ENCODE data around the gene NDUFAF5.

NDUFAF5 gene

GRCh38 chr20:13778827-13779226 is 6.0 kb upstream of the NDUFAF5 start:
- DNase-seq = no peak

GRCh38 chr20:13783528-13783927 is 1.3 kb upstream of the NDUFAF5 start:
- no peak for DNase-seq

GRCh38 chr20:13784271-13784892 is 446 bp upstream of the NDUFAF5 start:
- DNase-seq = no peak

- DNase-seq = no peak
Measured at GRCh38 chr20:13786143-13786828, 1.5 kb downstream of the NDUFAF5 start.

- DNase-seq = no peak
Measured at GRCh38 chr20:13788167-13788834, 3.5 kb downstream of the NDUFAF5 start.

GRCh38 chr20:13790708-13791107 is 5.9 kb downstream of the NDUFAF5 start:
- DNase-seq = no peak

- DNase-seq = no peak
Measured at GRCh38 chr20:13791540-13792459, 7.0 kb downstream of the NDUFAF5 start.

GRCh38 chr20:13793001-13793400 is 8.2 kb downstream of the NDUFAF5 start:
- no peak for DNase-seq

- DNase-seq = no peak
Measured at GRCh38 chr20:13794667-13795066, 9.8 kb downstream of the NDUFAF5 start.

GRCh38 chr20:13799040-13799439 is 14.2 kb downstream of the NDUFAF5 start:
- DNase-seq = no peak

GRCh38 chr20:13799974-13800373 is 15.1 kb downstream of the NDUFAF5 start:
- DNase-seq = no peak

GRCh38 chr20:13800728-13801134 is 15.9 kb downstream of the NDUFAF5 start:
- no peak for DNase-seq

- DNase-seq = no peak
Measured at GRCh38 chr20:13809373-13809772, 24.5 kb downstream of the NDUFAF5 start.

GRCh38 chr20:13809855-13810254 is 25.0 kb downstream of the NDUFAF5 start:
- DNase-seq = no peak

- DNase-seq = no peak
Measured at GRCh38 chr20:13810446-13810845, 25.6 kb downstream of the NDUFAF5 start.

- DNase-seq = no peak
Measured at GRCh38 chr20:13813910-13814309, 29.1 kb downstream of the NDUFAF5 start.

- no peak for DNase-seq
Measured at GRCh38 chr20:13814672-13815071, 29.8 kb downstream of the NDUFAF5 start.

- no peak for DNase-seq
Measured at GRCh38 chr20:13816757-13817156, 31.9 kb downstream of the NDUFAF5 start.

GRCh38 chr20:13817342-13817741 is 32.5 kb downstream of the NDUFAF5 start:
- DNase-seq = no peak

GRCh38 chr20:13819885-13820645 is 35.2 kb downstream of the NDUFAF5 start:
- DNase-seq = peak; percentile 7

- DNase-seq = no peak
Measured at GRCh38 chr20:13821876-13822275, 37.0 kb downstream of the NDUFAF5 start.

- DNase-seq = no peak
Measured at GRCh38 chr20:13822459-13822858, 37.6 kb downstream of the NDUFAF5 start.
